Measurements from ENCODE around the gene EML6. TPM values are rescaled to one million over a fixed set of nuclear protein-coding genes. Genes with fewer than 3 reads are reported as not detected.

Gene EML6
- total RNA-seq, 1 experiment from 2014 or later = 5.2 TPM

DNA sequence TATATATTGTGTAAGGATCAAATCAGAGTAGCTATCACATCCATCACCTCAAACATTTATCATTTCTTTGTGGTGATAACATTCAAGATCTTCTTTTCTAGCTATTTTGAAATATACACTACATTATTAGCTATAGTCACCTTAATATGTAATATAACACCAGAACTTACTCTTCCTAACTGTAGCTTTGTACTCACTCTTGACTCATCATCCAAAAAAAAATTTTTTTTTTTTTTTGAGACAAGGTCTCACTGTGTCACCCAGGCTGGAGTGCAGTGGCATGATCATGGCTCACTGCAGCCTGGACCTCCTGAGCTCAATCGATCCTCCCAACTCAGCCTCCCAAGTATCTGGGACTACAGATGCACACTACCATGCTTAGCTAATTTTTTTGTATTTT lies 153.3 kb downstream of the EML6 start:
- peaks cover 20% of the 10 kb centered on the region for H3K4me1 Mint-ChIP-seq (ENCODE audit: low read depth, unreplicated experiment)
- TF ChIP-seq, protein P1, sequence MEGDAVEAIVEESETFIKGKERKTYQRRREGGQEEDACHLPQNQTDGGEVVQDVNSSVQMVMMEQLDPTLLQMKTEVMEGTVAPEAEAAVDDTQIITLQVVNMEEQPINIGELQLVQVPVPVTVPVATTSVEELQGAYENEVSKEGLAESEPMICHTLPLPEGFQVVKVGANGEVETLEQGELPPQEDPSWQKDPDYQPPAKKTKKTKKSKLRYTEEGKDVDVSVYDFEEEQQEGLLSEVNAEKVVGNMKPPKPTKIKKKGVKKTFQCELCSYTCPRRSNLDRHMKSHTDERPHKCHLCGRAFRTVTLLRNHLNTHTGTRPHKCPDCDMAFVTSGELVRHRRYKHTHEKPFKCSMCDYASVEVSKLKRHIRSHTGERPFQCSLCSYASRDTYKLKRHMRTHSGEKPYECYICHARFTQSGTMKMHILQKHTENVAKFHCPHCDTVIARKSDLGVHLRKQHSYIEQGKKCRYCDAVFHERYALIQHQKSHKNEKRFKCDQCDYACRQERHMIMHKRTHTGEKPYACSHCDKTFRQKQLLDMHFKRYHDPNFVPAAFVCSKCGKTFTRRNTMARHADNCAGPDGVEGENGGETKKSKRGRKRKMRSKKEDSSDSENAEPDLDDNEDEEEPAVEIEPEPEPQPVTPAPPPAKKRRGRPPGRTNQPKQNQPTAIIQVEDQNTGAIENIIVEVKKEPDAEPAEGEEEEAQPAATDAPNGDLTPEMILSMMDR (IDR thresholded peaks at IDR 0.05; ENCODE audit: insufficient read depth in 1 of 2, low read depth in 1 of 2, low read length in 1 of 2, severe bottlenecking in 1 of 2, unreplicated experiment in 1 of 2) = no peak
- no peak overlapping the region for H3K4me3 Mint-ChIP-seq (ENCODE audit: unreplicated experiment)
- no TSS peak for BruUV-seq (replicated peaks)
- ChIA-PET CTCF (interaction anchor here (0.7 kb wide), 1 partner anchor 241 kb away, joined by 3 read pairs; no protein-coding TSS in a partner anchor), POLR2A (no interaction called here)
- no peaks in the 10 kb centered on the region for H3K36me3 ChIP-seq (ENCODE audit: control insufficient read depth, insufficient read depth, low read length)
- DNase-seq = no peak
- H3K4me1 ChIP-seq = peaks cover 15% of the 10 kb centered on the region
- H3K9me3 Mint-ChIP-seq (ENCODE audit: unreplicated experiment) = no peaks in the 10 kb centered on the region
- no peak overlapping the region for H3K27ac Mint-ChIP-seq (ENCODE audit: unreplicated experiment)
- H3K27me3 Mint-ChIP-seq (ENCODE audit: insufficient read depth, unreplicated experiment) = no peaks in the 10 kb centered on the region
- H3K4me3 ChIP-seq (ENCODE audit: low read depth, low read length) = no peak overlapping the region
- intact Hi-C loops (cut with micrococcal nuclease; ENCODE audit: unreplicated experiment) = no loop called here
- H3K36me3 Mint-ChIP-seq (ENCODE audit: insufficient read depth, unreplicated experiment) = no peaks in the 10 kb centered on the region
- H3K27me3 ChIP-seq (replicated peaks; ENCODE audit: control insufficient read depth, insufficient read depth, low read length) = no peaks in the 10 kb centered on the region
- no peaks in the 10 kb centered on the region for H3K9me3 ChIP-seq

DNA sequence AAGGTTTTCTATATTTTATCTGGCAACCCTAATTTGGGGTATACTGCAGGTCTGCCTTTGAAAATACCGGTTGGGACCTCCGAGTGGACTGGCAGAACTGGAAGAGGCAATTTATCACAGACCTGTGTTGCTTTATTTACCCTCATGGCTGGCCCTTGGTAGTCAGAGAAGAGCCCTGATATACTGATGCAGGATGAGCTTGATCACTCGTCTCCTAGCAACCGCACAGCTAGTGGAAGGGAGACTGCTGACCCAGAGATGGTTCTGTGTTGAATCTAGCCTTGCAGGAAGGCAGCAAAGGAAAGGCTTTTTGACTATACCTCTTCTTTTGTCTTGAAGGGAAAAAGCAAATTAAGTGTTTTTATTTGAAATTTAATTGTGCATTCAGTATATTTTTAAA lies 154.7 kb downstream of the EML6 start:
- no peaks in the 10 kb centered on the region for H3K27me3 ChIP-seq (replicated peaks; ENCODE audit: control insufficient read depth, insufficient read depth, low read length)
- H3K27ac Mint-ChIP-seq (ENCODE audit: unreplicated experiment) = no peak overlapping the region
- no peak for DNase-seq
- TF ChIP-seq, protein P1 (IDR thresholded peaks at IDR 0.05; ENCODE audit: insufficient read depth in 1 of 2, low read depth in 1 of 2, low read length in 1 of 2, severe bottlenecking in 1 of 2, unreplicated experiment in 1 of 2) = no peak
- intact Hi-C loops (cut with micrococcal nuclease; ENCODE audit: unreplicated experiment) = no loop called here
- ChIA-PET POLR2A (no interaction called here), CTCF (interaction anchor here (1.0 kb wide), 1 partner anchor 39 kb away, joined by 3 read pairs; no protein-coding TSS in a partner anchor)
- H3K27me3 Mint-ChIP-seq (ENCODE audit: insufficient read depth, unreplicated experiment) = no peaks in the 10 kb centered on the region
- peaks cover 8% of the 10 kb centered on the region for H3K4me1 Mint-ChIP-seq (ENCODE audit: low read depth, unreplicated experiment)
- no peaks in the 10 kb centered on the region for H3K9me3 Mint-ChIP-seq (ENCODE audit: unreplicated experiment)
- no peaks in the 10 kb centered on the region for H3K36me3 ChIP-seq (ENCODE audit: control insufficient read depth, insufficient read depth, low read length)
- no TSS peak for BruUV-seq (replicated peaks)
- no peaks in the 10 kb centered on the region for H3K36me3 Mint-ChIP-seq (ENCODE audit: insufficient read depth, unreplicated experiment)
- H3K9me3 ChIP-seq = no peaks in the 10 kb centered on the region
- no peak overlapping the region for H3K4me3 ChIP-seq (ENCODE audit: low read depth, low read length)
- H3K4me1 ChIP-seq = peaks cover 10% of the 10 kb centered on the region
- no peak overlapping the region for H3K4me3 Mint-ChIP-seq (ENCODE audit: unreplicated experiment)

DNA sequence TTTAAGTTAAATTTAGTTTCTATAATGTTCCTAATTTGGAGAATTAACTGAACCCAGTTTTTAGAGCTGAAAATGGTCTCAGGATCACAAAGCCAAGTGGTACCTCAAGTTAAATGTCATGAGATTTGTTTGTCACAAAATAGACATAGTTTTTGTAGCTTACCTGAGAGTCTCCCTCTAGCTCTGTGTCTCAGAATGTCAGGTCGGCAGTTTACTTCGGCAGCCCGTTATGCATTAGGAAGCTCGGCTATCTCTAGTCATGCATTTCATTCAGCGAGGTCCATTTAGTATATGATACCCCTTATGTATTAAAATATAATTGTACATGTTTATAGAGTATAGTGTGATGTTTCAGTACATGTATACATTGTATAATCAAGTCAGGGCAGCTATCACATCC lies 155.6 kb downstream of the EML6 start:
- ChIA-PET POLR2A (no interaction called here), CTCF (interaction anchor here (1.2 kb wide), 1 partner anchor 40 kb away, joined by 4 read pairs; no protein-coding TSS in a partner anchor)
- Histone ChIP-seq H3K4me3 (ENCODE audit: low read depth, low read length) (no peak overlapping the region), H3K27me3 (replicated peaks; ENCODE audit: control insufficient read depth, insufficient read depth, low read length) (no peaks in the 10 kb centered on the region), H3K4me1 (peaks cover 11% of the 10 kb centered on the region), H3K9me3 (no peaks in the 10 kb centered on the region), H3K36me3 (ENCODE audit: control insufficient read depth, insufficient read depth, low read length) (no peaks in the 10 kb centered on the region)
- TF ChIP-seq, protein P1 (IDR thresholded peaks at IDR 0.05; ENCODE audit: insufficient read depth in 1 of 2, low read depth in 1 of 2, low read length in 1 of 2, severe bottlenecking in 1 of 2, unreplicated experiment in 1 of 2) = no peak
- no TSS peak for BruUV-seq (replicated peaks)
- intact Hi-C loops (cut with micrococcal nuclease; ENCODE audit: unreplicated experiment) = no loop called here
- Mint-ChIP-seq H3K4me3 (ENCODE audit: unreplicated experiment) (no peak overlapping the region), H3K9me3 (ENCODE audit: unreplicated experiment) (no peaks in the 10 kb centered on the region), H3K27ac (ENCODE audit: unreplicated experiment) (no peak overlapping the region), H3K27me3 (ENCODE audit: insufficient read depth, unreplicated experiment) (no peaks in the 10 kb centered on the region), H3K4me1 (ENCODE audit: low read depth, unreplicated experiment) (peaks cover 15% of the 10 kb centered on the region), H3K36me3 (ENCODE audit: insufficient read depth, unreplicated experiment) (no peaks in the 10 kb centered on the region)
- no peak for DNase-seq

Data from Caco-2 (cell line).